Osteocyte (in vitro differentiated cells): ENCODE data around the gene BYSL. TPM values are rescaled to one million over a fixed set of nuclear protein-coding genes. Genes with fewer than 3 reads are reported as not detected.

ENCODE experiments used
- DNase-seq: peaks from one replicate; pipeline ENCODE4 v3.0.0; 2021; ENCODE audit warnings: mixed read lengths; ENCODE audit not compliant: unreplicated experiment; ENCODE audit errors: extremely low spot score
- H3K27ac Mint-ChIP-seq: one replicate; pipeline ENCODE4 v1.8.0; 2021; ENCODE audit warnings: mild to moderate bottlenecking, mixed read lengths; ENCODE audit not compliant: unreplicated experiment
- H3K27me3 Mint-ChIP-seq: one replicate; pipeline ENCODE4 v1.8.0; 2021; ENCODE audit warnings: mixed read lengths; ENCODE audit not compliant: unreplicated experiment
- H3K36me3 Mint-ChIP-seq: one replicate; pipeline ENCODE4 v1.8.0; 2021; ENCODE audit warnings: mixed read lengths; ENCODE audit not compliant: unreplicated experiment
- H3K4me1 Mint-ChIP-seq: one replicate; pipeline ENCODE4 v1.8.0; 2021; ENCODE audit warnings: mixed read lengths; ENCODE audit not compliant: unreplicated experiment
- H3K4me3 Mint-ChIP-seq: one replicate; pipeline ENCODE4 v1.8.0; 2021; ENCODE audit warnings: mild to moderate bottlenecking, moderate library complexity, mixed read lengths; ENCODE audit not compliant: unreplicated experiment
- H3K9me3 Mint-ChIP-seq: one replicate; pipeline ENCODE4 v1.8.0; 2021; ENCODE audit warnings: mixed read lengths; ENCODE audit not compliant: unreplicated experiment
- total RNA-seq: library from RNA; stranded (reverse); gene quantifications from 2 replicates; pipeline ENCODE4 v1.2.1, GENCODE V29; 2021
- TF ChIP-seq, protein P1 (sequence below): fragments of 200-600 bp; sonication (generic); IDR thresholded peaks from 2 replicates; pipeline ENCODE4 v1.5.0; 2021; ENCODE audit warnings: antibody characterized with exemption, mild to moderate bottlenecking, moderate library complexity

BYSL gene
- total RNA-seq, 1 donor from 2014 or later = 22.7 TPM

DNA sequence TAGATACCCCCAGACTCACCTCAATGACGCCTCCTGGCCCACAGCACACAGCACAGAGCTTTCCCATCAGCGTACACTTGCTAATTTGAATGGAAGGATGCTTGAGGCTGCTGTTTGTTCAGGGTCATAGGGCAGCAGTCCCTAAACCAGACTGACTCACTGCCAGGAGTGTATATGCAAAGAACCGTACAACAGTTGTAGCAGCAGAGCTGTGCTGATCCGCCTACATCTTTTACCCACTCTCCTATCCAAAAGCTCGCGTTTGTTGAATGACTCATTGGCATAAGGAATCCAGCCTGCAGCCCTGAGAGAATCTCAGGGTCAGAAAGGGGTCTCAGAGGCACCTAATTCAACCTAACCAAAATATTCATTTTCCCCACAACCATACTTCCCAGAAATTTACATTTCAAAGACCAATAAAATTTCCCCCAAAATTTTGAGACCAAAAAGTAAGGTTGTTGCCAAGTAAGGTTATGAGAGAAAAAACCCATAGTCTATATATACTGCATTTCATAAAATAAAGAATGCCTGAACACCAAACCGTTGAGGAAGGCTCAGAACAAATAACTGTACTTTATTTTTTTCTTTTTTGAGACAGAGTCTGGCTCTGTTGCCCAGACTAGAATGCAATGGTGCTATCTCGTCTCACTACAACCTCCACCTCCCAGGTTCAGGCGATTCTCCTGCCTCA, 55.6 kb downstream of the BYSL start:
- TF ChIP-seq, protein P1, sequence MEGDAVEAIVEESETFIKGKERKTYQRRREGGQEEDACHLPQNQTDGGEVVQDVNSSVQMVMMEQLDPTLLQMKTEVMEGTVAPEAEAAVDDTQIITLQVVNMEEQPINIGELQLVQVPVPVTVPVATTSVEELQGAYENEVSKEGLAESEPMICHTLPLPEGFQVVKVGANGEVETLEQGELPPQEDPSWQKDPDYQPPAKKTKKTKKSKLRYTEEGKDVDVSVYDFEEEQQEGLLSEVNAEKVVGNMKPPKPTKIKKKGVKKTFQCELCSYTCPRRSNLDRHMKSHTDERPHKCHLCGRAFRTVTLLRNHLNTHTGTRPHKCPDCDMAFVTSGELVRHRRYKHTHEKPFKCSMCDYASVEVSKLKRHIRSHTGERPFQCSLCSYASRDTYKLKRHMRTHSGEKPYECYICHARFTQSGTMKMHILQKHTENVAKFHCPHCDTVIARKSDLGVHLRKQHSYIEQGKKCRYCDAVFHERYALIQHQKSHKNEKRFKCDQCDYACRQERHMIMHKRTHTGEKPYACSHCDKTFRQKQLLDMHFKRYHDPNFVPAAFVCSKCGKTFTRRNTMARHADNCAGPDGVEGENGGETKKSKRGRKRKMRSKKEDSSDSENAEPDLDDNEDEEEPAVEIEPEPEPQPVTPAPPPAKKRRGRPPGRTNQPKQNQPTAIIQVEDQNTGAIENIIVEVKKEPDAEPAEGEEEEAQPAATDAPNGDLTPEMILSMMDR = no peak
- no peaks in the 10 kb centered on the region for H3K27me3 Mint-ChIP-seq
- H3K4me3 Mint-ChIP-seq = no peak overlapping the region
- H3K4me1 Mint-ChIP-seq = peaks cover 20% of the 10 kb centered on the region
- H3K9me3 Mint-ChIP-seq = no peaks in the 10 kb centered on the region
- H3K36me3 Mint-ChIP-seq = peaks cover 9% of the 10 kb centered on the region
- no peak for DNase-seq
- H3K27ac Mint-ChIP-seq = peak overlapping the region; percentile 1

Other genes starting within 250 kb of the BYSL start
- gene TFEB, start 185.9 kb upstream of the BYSL start, total RNA-seq = 8.9 and 11.1 TPM in 2 replicates
- gene PGC, start 174.1 kb upstream of the BYSL start, total RNA-seq = not detected in 2 replicates
- 3.4 and 3.9 TPM in 2 replicates for gene FRS3, start 141.6 kb upstream of the BYSL start, total RNA-seq
- gene PRICKLE4, start 140.7 kb upstream of the BYSL start, total RNA-seq = 1.9 and 2.3 TPM in 2 replicates
- 133 TPM in 2 replicates for gene TOMM6, start 133.8 kb upstream of the BYSL start, total RNA-seq
- gene USP49, start 26.1 kb upstream of the BYSL start, total RNA-seq = 5.2 and 5.4 TPM in 2 replicates
- gene MED20, start 360 bp upstream of the BYSL start, total RNA-seq = 24.3 and 30.0 TPM in 2 replicates
- 82.7 and 91.2 TPM in 2 replicates for gene CCND3, start 20.3 kb downstream of the BYSL start, total RNA-seq
- 27.6 and 29.2 TPM in 2 replicates for gene TAF8, start 129.0 kb downstream of the BYSL start, total RNA-seq
- 4.0 and 4.3 TPM in 2 replicates for gene C6orf132, start 221.1 kb downstream of the BYSL start, total RNA-seq